Adrenal gland (tissue), 12 donors: ENCODE data around the gene PRKN. TPM values are rescaled to one million over a fixed set of nuclear protein-coding genes. Genes with fewer than 3 reads are reported as not detected.
"Not testable (repeated sequence)": the region's sequence is repeated elsewhere in the genome, so short reads cannot be mapped to it uniquely, and the experiment has no call there.

Experiments
- DNase-seq, 7 donors: peaks; one replicate each; pipeline ENCODE4 v3.0.0-alpha.2; 2019 to 2020
- H3K27ac ChIP-seq, 5 donors: fragments of 200-600 bp; sonication (generic) in 4 of 5; 1 replicate in 3 of 5; 2 replicates in 2 of 5; pipeline versions ENCODE4 v1.5.1 to v1.8.0; 2016 to 2020; ENCODE audit warnings: mild to moderate bottlenecking in 1 of 5
- H3K27me3 ChIP-seq: fragments of 200-600 bp; 2 replicates; pipeline ENCODE4 v1.8.0; 2021
- H3K36me3 ChIP-seq, 2 donors: fragments of 200-600 bp; replicated peaks in 1 of 2; 1 replicate in 1 of 2; 2 replicates in 1 of 2; pipeline versions ENCODE4 v1.5.1 to v1.8.0; 2018 to 2022
- H3K4me1 ChIP-seq, 2 donors: fragments of 200-600 bp; replicated peaks in 1 of 2; 1 replicate in 1 of 2; 2 replicates in 1 of 2; pipeline versions ENCODE4 v1.5.1 to v1.8.0; 2018 to 2021
- H3K4me3 ChIP-seq, 4 donors: fragments of 200-600 bp; sonication (generic) in 3 of 4; one replicate each; pipeline ENCODE4 v1.5.1; 2016 to 2018
- H3K9me3 ChIP-seq, 3 donors: fragments of 200-600 bp; sonication (generic) in 1 of 3; replicated peaks in 1 of 3; 1 replicate in 2 of 3; 2 replicates in 1 of 3; pipeline versions ENCODE4 v1.5.1 to v1.8.0; 2016 to 2021
- POLR2A ChIP-seq, 2 donors: fragments of 450-650 bp; IDR thresholded peaks; one replicate each; pipeline ENCODE4 v1.6.1; 2017; ENCODE audit warnings: antibody characterized with exemption in 2 of 2, mild to moderate bottlenecking in 2 of 2, moderate library complexity in 1 of 2
- WGBS, 4 donors: extraction: QIAGEN DNeasy Blood & Tissue Kit in 2 of 4; methylation state at CpG; one replicate each; pipeline versions ENCODE4 v1.1.5 to v1.1.7; 2013 to 2017; 5-methylcytosine and 5-hydroxymethylcytosine counted together
- intact Hi-C, 2 donors: fragments of 100-400 bp; cut with DNase I; formaldehyde crosslinking; loops; one replicate each; pipeline versions ENCODE4 v1.14.1 to v1.15.0; 2022 to 2023
- polyA plus RNA-seq, 3 donors: library from polyadenylated mRNA; stranded (reverse); fragments of 200-250 nt in 2 of 3; fragments of 350-450 nt in 1 of 3; fragmentation: Illumina TruSeq in 1 of 3; extraction: RNeasy Lipid Tissue Mini Kit (QIAGEN cat#74804) in 1 of 3; gene quantifications; one replicate each; pipeline ENCODE4 v1.2.3, GENCODE V29; 2013 to 2014
- total RNA-seq, 9 donors: library from RNA; depleted of rRNA in 4 of 9; stranded (reverse); fragments of >200 nt in 4 of 9; fragments of 120-200 nt in 1 of 9; fragmentation: NEBNext Ultra II Directional in 1 of 9; extraction: Animal tissue kit (Norgen Biotek cat#: 25700) in 1 of 9; gene quantifications; one replicate each; pipeline versions ENCODE4 v1.1.0 to v1.2.4, GENCODE V29; 2013 to 2023
- TF ChIP-seq, protein P1 (sequence below), 6 experiments: fragments of 450-650 bp in 4 of 6; fragments of 200-600 bp in 2 of 6; sonication (generic) in 1 of 6; IDR thresholded peaks; 1 replicate in 5 of 6; 2 replicates in 1 of 6; pipeline versions ENCODE4 v1.5.1 to v1.8.0; 2016 to 2021; ENCODE audit warnings: antibody characterized with exemption in 6 of 6, mild to moderate bottlenecking in 2 of 6, moderate library complexity in 1 of 6
- donor health status: healthy with polysubstance abuse.
- donor health status: Bipolar disorder and iron deficiency.
- donor health status: DM: yes; HTN: yes; CAD: no.
- donor health status: DM: no; HTN: no; CAD: no.
- donor health status: DM: no; HTN: no; CAD: no.
- donor health status: DM: yes; HTN: yes; CAD: no.

PRKN gene
- total and polyA plus RNA-seq, 12 donors = 1.9 to 159 (median 13.3) TPM

DNA sequence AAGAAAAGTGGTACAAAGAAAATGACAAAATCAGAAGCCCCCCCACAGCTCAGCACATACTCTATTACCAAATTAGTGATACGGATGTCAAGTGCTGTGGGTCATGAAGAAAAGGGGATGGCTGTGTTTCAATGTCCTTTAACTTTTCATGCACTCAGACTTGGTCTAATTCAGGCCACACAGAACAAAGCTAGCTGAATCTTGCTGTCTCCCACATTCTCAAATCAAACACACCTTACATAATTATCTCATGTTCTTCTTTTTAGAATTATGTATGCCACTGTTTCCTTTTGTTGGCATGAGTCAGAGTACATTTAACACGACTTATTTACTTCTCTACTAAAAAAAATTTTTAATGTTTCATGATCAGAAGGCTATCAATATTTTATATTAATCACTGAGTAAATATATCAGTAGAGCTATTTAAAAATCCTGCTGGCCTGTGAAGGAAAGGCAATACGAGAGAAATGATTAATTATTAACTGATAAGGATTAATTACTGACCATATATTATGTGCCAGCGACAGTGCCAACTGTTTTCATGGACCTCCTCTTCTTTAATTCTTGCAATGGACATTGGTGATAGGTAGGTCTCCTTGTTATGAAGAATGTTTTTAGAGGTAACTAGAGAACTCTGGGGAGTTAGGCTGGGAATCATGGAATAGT, 857.2 kb downstream of the PRKN start:
- no peaks in the 10 kb centered on the region for H3K36me3 ChIP-seq
- no peaks in the 10 kb centered on the region for H3K27me3 ChIP-seq
- DNase-seq = no peak
- intact Hi-C loops = no loop called here
- H3K9me3 ChIP-seq = no peaks in the 10 kb centered on the region
- 69 to 76% (median 72%) methylated on average over 4 of the region's 4 CpGs for WGBS, 4 donors
- no peak overlapping the region for H3K4me3 ChIP-seq
- TF ChIP-seq POLR2A (IDR thresholded peaks at IDR 0.05) = no peak
- TF ChIP-seq, protein P1, sequence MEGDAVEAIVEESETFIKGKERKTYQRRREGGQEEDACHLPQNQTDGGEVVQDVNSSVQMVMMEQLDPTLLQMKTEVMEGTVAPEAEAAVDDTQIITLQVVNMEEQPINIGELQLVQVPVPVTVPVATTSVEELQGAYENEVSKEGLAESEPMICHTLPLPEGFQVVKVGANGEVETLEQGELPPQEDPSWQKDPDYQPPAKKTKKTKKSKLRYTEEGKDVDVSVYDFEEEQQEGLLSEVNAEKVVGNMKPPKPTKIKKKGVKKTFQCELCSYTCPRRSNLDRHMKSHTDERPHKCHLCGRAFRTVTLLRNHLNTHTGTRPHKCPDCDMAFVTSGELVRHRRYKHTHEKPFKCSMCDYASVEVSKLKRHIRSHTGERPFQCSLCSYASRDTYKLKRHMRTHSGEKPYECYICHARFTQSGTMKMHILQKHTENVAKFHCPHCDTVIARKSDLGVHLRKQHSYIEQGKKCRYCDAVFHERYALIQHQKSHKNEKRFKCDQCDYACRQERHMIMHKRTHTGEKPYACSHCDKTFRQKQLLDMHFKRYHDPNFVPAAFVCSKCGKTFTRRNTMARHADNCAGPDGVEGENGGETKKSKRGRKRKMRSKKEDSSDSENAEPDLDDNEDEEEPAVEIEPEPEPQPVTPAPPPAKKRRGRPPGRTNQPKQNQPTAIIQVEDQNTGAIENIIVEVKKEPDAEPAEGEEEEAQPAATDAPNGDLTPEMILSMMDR (IDR thresholded peaks at IDR 0.05) = no peak
- H3K4me1 ChIP-seq = no peaks in the 10 kb centered on the region
- H3K27ac ChIP-seq = no peak overlapping the region

DNA sequence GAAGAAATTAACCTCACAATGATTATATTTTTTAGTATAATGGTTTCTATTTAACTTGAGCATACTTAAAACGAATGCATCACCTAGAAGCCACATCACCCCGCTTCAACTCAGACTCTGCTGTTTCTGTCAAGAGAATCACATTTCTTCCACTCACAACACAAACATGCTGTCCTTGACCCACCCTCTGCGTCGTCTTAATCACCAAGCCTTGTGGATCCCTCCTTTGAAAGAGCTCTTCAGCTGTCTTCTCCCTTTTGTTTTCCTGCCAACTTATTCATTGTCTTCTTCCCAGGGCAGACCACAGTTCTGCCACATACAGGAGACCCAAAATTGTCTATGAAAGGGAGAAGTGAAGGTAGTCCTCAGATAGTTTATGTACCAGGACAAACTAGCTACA, 858.1 kb downstream of the PRKN start:
- H3K27ac ChIP-seq = no peak overlapping the region
- WGBS, 4 donors = 49 to 79% (median 63%) methylated on average over 4 of the region's 4 CpGs
- no peak overlapping the region for H3K4me3 ChIP-seq
- TF ChIP-seq, protein P1 (IDR thresholded peaks at IDR 0.05) = no peak
- TF ChIP-seq POLR2A (IDR thresholded peaks at IDR 0.05) = no peak
- no peaks in the 10 kb centered on the region for H3K36me3 ChIP-seq
- no peaks in the 10 kb centered on the region for H3K4me1 ChIP-seq
- DNase-seq = peak in 2 of 7 donors; percentile 16 to 23
- intact Hi-C loops = no loop called here
- H3K27me3 ChIP-seq = no peaks in the 10 kb centered on the region
- H3K9me3 ChIP-seq = no peaks in the 10 kb centered on the region

DNA sequence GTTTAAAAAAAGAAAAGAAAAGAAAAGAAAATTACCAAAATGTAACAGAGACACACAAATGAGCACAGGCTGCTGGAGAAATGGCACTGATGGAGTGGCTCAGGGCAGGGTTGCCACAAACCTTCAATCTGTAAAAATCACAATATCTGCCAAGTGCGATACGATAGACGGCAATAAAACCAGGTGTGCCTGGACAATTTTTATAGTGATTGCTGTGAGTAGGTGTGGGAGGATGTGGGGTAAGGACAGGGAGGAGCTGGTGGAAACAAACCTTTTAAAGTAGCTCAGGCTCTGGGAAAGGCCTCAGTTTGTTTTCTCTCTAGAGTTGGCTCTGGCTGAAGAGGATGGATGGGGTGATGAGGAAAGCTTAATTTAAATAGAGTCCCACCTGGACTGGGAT, 861.0 kb downstream of the PRKN start:
- Histone ChIP-seq H3K4me1 (no peaks in the 10 kb centered on the region), H3K9me3 (no peaks in the 10 kb centered on the region), H3K36me3 (no peaks in the 10 kb centered on the region), H3K4me3 (no peak overlapping the region), H3K27me3 (no peaks in the 10 kb centered on the region), H3K27ac (no peak overlapping the region)
- intact Hi-C loops = no loop called here
- 97 to 98% (median 97%) methylated on average over 3 of the region's 3 CpGs for WGBS, 4 donors
- no peak for DNase-seq
- TF ChIP-seq, protein P1 (IDR thresholded peaks at IDR 0.05) = no peak
- no peak for TF ChIP-seq POLR2A (IDR thresholded peaks at IDR 0.05)

DNA sequence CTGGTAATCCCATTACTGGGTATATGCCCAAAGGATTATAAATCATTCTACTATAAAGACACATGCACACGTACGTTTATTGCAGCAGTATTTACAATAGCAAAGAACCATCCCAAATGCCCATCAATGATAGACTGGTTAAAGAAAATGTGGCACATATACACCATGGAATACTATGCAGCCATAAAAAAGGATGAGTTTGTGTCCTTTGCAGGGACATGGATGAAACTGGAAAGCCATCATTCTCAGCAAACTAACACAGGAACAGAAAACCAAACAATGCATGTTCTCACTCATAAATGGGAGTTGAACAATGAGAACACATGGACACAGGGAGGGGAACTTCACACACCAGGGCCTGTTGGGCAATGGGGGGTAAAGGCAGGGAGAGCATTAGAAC, 866.5 kb downstream of the PRKN start:
- H3K27me3 ChIP-seq, H3K27ac ChIP-seq, intact Hi-C loops, H3K9me3 ChIP-seq, DNase-seq, H3K4me1 ChIP-seq, H3K4me3 ChIP-seq, H3K36me3 ChIP-seq: not testable (repeated sequence)
- WGBS, 4 donors = 46 to 92% (median 77%) methylated on average over 2 of the region's 2 CpGs

DNA sequence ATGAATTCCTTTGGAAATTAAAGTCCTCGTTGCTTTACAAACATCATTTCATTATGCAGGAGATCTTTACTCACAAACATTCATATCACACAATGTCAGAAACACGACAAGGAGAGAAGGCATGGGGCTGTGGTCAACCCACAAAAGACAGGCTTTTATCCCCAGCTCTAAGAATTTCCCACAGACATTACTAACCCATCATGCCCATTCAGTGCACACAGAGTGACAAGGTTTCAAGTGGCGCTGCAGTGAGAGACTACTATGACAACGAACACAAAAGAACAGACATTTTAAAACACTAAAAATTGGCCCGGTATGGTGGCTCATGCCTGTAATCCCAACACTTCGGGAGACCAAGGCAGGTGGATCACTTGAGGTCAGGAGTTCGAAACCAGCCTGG, 873.9 kb downstream of the PRKN start:
- WGBS, 4 donors = 86 to 94% (median 91%) methylated on average over 7 of the region's 7 CpGs
- H3K4me3 ChIP-seq = no peak overlapping the region
- H3K27ac ChIP-seq = no peak overlapping the region
- DNase-seq = no peak
- no peaks in the 10 kb centered on the region for H3K9me3 ChIP-seq
- H3K4me1 ChIP-seq = no peaks in the 10 kb centered on the region
- H3K27me3 ChIP-seq = no peaks in the 10 kb centered on the region
- TF ChIP-seq, protein P1 (IDR thresholded peaks at IDR 0.05) = no peak
- TF ChIP-seq POLR2A (IDR thresholded peaks at IDR 0.05) = no peak
- intact Hi-C loops = no loop called here
- H3K36me3 ChIP-seq = no peaks in the 10 kb centered on the region

DNA sequence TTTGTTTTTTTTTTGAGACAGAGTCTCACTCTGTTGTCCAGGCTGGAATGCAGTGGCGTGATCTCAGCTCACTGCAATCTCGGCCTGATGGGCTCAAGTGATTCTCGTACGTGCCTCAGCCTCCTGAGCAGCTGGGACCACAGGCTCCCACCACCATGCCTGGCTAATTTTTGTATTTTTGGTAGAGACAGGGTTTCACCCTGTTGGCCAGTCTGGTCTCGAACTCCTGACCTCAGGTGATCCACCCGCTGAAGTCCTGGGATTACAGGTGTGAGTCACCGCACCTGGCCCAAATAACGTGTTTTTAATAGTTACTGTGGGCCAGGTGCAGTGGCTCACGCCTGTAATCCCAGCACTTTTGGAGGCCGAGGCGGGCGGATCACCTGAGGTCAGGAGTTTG, 876.1 kb downstream of the PRKN start:
- H3K9me3 ChIP-seq, H3K4me1 ChIP-seq, DNase-seq, H3K4me3 ChIP-seq, H3K27ac ChIP-seq, H3K27me3 ChIP-seq, H3K36me3 ChIP-seq, intact Hi-C loops: not testable (repeated sequence)
- 92 to 97% (median 96%) methylated on average over 12 of the region's 12 CpGs for WGBS, 4 donors
